HCT116 (cell line): ENCODE measurements around the gene NUMB. TPM values are rescaled to one million over a fixed set of nuclear protein-coding genes. Genes with fewer than 3 reads are reported as not detected.

Experiments
- ATAC-seq: fragments of 200-7000 bp; cut with Tn5 transposase; 2 replicates; pipeline ENCODE4 v1.9.1; 2020; ENCODE audit warnings: mild to moderate bottlenecking, moderate library complexity
- BruUV-seq: library from RNA; stranded (reverse); fragments of 400-500 nt; replicated peaks from 2 replicates; lab custom pipeline; 2021; lab: Mats Ljungman, UMichigan
- CTCF ChIA-PET: fragments of 300-600 bp; sonication (Branson Sonifier 250); formaldehyde crosslinking; loops from one replicate; lab custom pipeline; 2021; ENCODE audit warnings: antibody characterized with exemption; lab: Charles Lee
- POLR2A ChIA-PET: fragments of 300-600, 350-600 bp; sonication (Branson Sonifier 250); formaldehyde crosslinking; loops from one replicate; lab custom pipeline; 2021; ENCODE audit warnings: antibody characterized with exemption; lab: Charles Lee
- RAD21 ChIA-PET, 2 experiments: fragments of 300-600 bp; sonication (Branson Sonifier 250); formaldehyde crosslinking; loops; one replicate each; lab custom pipeline; 2023; ENCODE audit warnings: low total read pairs in 2 of 2; ENCODE audit not compliant: uncharacterized antibody in 2 of 2, unreplicated experiment in 2 of 2, low non-redundant PET in 1 of 2; lab: Charles Lee
- DNase-seq: peaks from one replicate; pipeline ENCODE4 v3.0.0-alpha.2; 2010; ENCODE audit warnings: low read depth, low spot score
- H2AFZ ChIP-seq: fragments of 200-600 bp; shearing (Covaris generic), sonication (generic); 2 replicates; pipeline ENCODE4 v1.6.1; 2017; ENCODE audit warnings: low read depth, mixed run types, mixed read lengths, antibody characterized with exemption, low read length; ENCODE audit not compliant: poor library complexity, severe bottlenecking
- H3K27ac ChIP-seq: 2 replicates; pipeline ENCODE4 v1.5.1; 2012; ENCODE audit warnings: low read depth, low read length
- H3K27me3 ChIP-seq: fragments of 200-600 bp; sonication (generic); 2 replicates; pipeline ENCODE4 v1.6.1; 2016; ENCODE audit warnings: mixed run types, low read length, mixed read lengths; ENCODE audit not compliant: insufficient read depth
- H3K36me3 ChIP-seq, 2 experiments: fragments of 200-500 bp in 1 of 2; fragments of 200-600 bp in 1 of 2; sonication (Bioruptor generic) in 1 of 2; sonication (generic) in 1 of 2; 2 replicates each; pipeline versions ENCODE4 v1.5.1 to v1.6.1; 2014 to 2016; ENCODE audit warnings: low read length in 2 of 2, inconsistent platforms in 1 of 2, mixed read lengths in 1 of 2, mixed run types in 1 of 2; ENCODE audit not compliant: insufficient read depth in 2 of 2, control insufficient read depth in 1 of 2
- H3K4me1 ChIP-seq, 2 experiments: fragments of 200-600 bp in 1 of 2; sonication (generic) in 1 of 2; 2 replicates each; pipeline versions ENCODE4 v1.5.1 to v1.6.1; 2012 to 2017; ENCODE audit warnings: low read length in 2 of 2, inconsistent platforms in 1 of 2, mild to moderate bottlenecking in 1 of 2, mixed read lengths in 1 of 2, mixed run types in 1 of 2, moderate library complexity in 1 of 2; ENCODE audit not compliant: insufficient read depth in 2 of 2, control insufficient read depth in 1 of 2
- H3K4me2 ChIP-seq: fragments of 200-600 bp; sonication (generic); 2 replicates; pipeline ENCODE4 v1.6.1; 2017; ENCODE audit warnings: mixed run types, low read length, mixed read lengths
- H3K4me3 ChIP-seq, 2 experiments: fragments of 200-600 bp in 1 of 2; sonication (generic) in 1 of 2; replicated peaks in 1 of 2; 2 replicates each; pipeline ENCODE4 v1.5.1; 2011 to 2016; ENCODE audit warnings: low read length in 2 of 2, control low read depth in 1 of 2, low read depth in 1 of 2, mild to moderate bottlenecking in 1 of 2, mixed read lengths in 1 of 2, mixed run types in 1 of 2
- H3K79me2 ChIP-seq: fragments of 200-600 bp; sonication (generic); 2 replicates; pipeline ENCODE4 v1.6.1; 2017; ENCODE audit warnings: mild to moderate bottlenecking, mixed run types, low read length, moderate library complexity, mixed read lengths; ENCODE audit not compliant: insufficient read depth
- H3K9ac ChIP-seq: fragments of 200-600 bp; sonication (generic); 2 replicates; pipeline ENCODE4 v1.6.1; 2016; ENCODE audit warnings: low read length, mixed read lengths
- H3K9me2 ChIP-seq: fragments of 200-600 bp; sonication (generic), shearing (Covaris generic); 2 replicates; pipeline ENCODE4 v1.6.1; 2017; ENCODE audit warnings: mixed run types, mild to moderate bottlenecking, moderate library complexity; ENCODE audit not compliant: insufficient read depth
- H3K9me3 ChIP-seq, 2 experiments: fragments of 200-500 bp in 1 of 2; fragments of 200-600 bp in 1 of 2; sonication (Bioruptor generic) in 1 of 2; sonication (generic) in 1 of 2; 2 replicates each; pipeline ENCODE4 v1.6.1; 2014 to 2017; ENCODE audit warnings: low read length in 2 of 2, mixed read lengths in 2 of 2, inconsistent platforms in 1 of 2, low read depth in 1 of 2, mild to moderate bottlenecking in 1 of 2, mixed run types in 1 of 2, moderate library complexity in 1 of 2; ENCODE audit not compliant: control insufficient read depth in 1 of 2, insufficient read depth in 1 of 2
- H4K20me1 ChIP-seq: fragments of 200-600 bp; sonication (generic), shearing (Covaris generic); 2 replicates; pipeline ENCODE4 v1.6.1; 2017; ENCODE audit warnings: mixed run types, mild to moderate bottlenecking, moderate library complexity; ENCODE audit not compliant: insufficient read depth
- ATF3 ChIP-seq: IDR thresholded peaks from 2 replicates; pipeline ENCODE4 v1.6.1; 2012
- CEBPB ChIP-seq: IDR thresholded peaks from 2 replicates; pipeline ENCODE4 v1.6.1; 2012; ENCODE audit warnings: low read depth
- CTCF ChIP-seq, 3 experiments: fragments of 200-600 bp in 1 of 3; sonication (generic) in 1 of 3; IDR thresholded peaks in 2 of 3; conservative IDR thresholded peaks in 1 of 3; 2 replicates each; pipeline ENCODE4 v1.5.1; 2012 to 2017; ENCODE audit warnings: low read depth in 2 of 3, low read length in 2 of 3, antibody characterized with exemption in 1 of 3, borderline replicate concordance in 1 of 3, control low read depth in 1 of 3, mild to moderate bottlenecking in 1 of 3, mixed read lengths in 1 of 3, mixed run types in 1 of 3, moderate library complexity in 1 of 3; ENCODE audit not compliant: insufficient read depth in 1 of 3
- ELF1 ChIP-seq: IDR thresholded peaks from 2 replicates; pipeline ENCODE4 v1.6.1; 2012; ENCODE audit warnings: low read depth, borderline replicate concordance
- EZH2 ChIP-seq: fragments of 200-600 bp; sonication (generic); IDR thresholded peaks from 2 replicates; pipeline ENCODE4 v1.6.1; 2017; ENCODE audit warnings: antibody characterized with exemption, mixed run types
- EZH2phosphoT487 ChIP-seq: fragments of 200-600 bp; IDR thresholded peaks from 2 replicates; pipeline ENCODE4 v1.6.1; 2018; ENCODE audit warnings: antibody characterized with exemption, borderline replicate concordance
- FOSL1 ChIP-seq: IDR thresholded peaks from 2 replicates; pipeline ENCODE4 v1.6.1; 2012; ENCODE audit warnings: low read depth
- JUND ChIP-seq: IDR thresholded peaks from 2 replicates; pipeline ENCODE4 v1.6.1; 2012
- POLR2A ChIP-seq: IDR thresholded peaks from 2 replicates; pipeline ENCODE4 v1.7.0; 2011; ENCODE audit warnings: borderline replicate concordance; ENCODE audit not compliant: insufficient read depth, insufficient read length; ENCODE audit errors: extremely low read depth
- REST ChIP-seq: IDR thresholded peaks from 2 replicates; pipeline ENCODE4 v1.6.1; 2012; ENCODE audit warnings: low read depth
- SIN3A ChIP-seq: IDR thresholded peaks from 2 replicates; pipeline ENCODE4 v1.6.1; 2012; ENCODE audit warnings: low read depth
- SP1 ChIP-seq: IDR thresholded peaks from 2 replicates; pipeline ENCODE4 v1.6.1; 2012; ENCODE audit warnings: low read depth
- SRF ChIP-seq: IDR thresholded peaks from 2 replicates; pipeline ENCODE4 v1.6.1; 2012; ENCODE audit warnings: low read depth
- TCF7L2 ChIP-seq: IDR thresholded peaks from 2 replicates; pipeline ENCODE4 v1.7.0; 2011; ENCODE audit warnings: borderline replicate concordance, inconsistent platforms; ENCODE audit not compliant: insufficient read depth, insufficient read length; ENCODE audit errors: extremely low read depth
- YY1 ChIP-seq: IDR thresholded peaks from 2 replicates; pipeline ENCODE4 v1.6.1; 2011; ENCODE audit warnings: low read length, low read depth, moderate library complexity, mild to moderate bottlenecking; ENCODE audit not compliant: insufficient replicate concordance; ENCODE audit errors: extremely low read depth
- ZFX ChIP-seq: fragments of 450-650 bp; IDR thresholded peaks from 2 replicates; pipeline ENCODE4 v1.6.1; 2017
- ZNF274 ChIP-seq: fragments of 200-500 bp; sonication (Bioruptor generic); IDR thresholded peaks from 2 replicates; pipeline ENCODE4 v1.6.1; 2014; ENCODE audit warnings: mild to moderate bottlenecking, low read depth, low read length, inconsistent platforms
- intact Hi-C: fragments of 100-400 bp; cut with micrococcal nuclease; formaldehyde crosslinking; loops from 2 replicates; pipeline ENCODE4 v1.10.0; 2022
- total RNA-seq: library from RNA; stranded (reverse); gene quantifications from one replicate; pipeline ENCODE4 v1.2.1, GENCODE V29; 2021; ENCODE audit not compliant: unreplicated experiment

NUMB gene
- total RNA-seq, 1 experiment from 2014 or later, result 43.0 TPM

- no peak for TF ChIP-seq ZNF274
These were observed 194.7 kb downstream of the NUMB start (continued) for GRCh38 chr14:73263606-73264005.

GRCh38 chr14:73262427-73263183 lies 195.7 kb downstream of the NUMB start:
- BruUV-seq, result no TSS peak
- no peak for ATAC-seq
- CTCF ChIA-PET, result no interaction called here
- TF ChIP-seq JUND (no peak), ATF3 (no peak), TCF7L2 (no peak), FOSL1 (no peak), REST (no peak), ZFX (no peak), EZH2phosphoT487 (no peak), ZNF274 (no peak), CEBPB (no peak), EZH2 (no peak), SP1 (no peak), CTCF (IDR thresholded peaks at IDR 0.05 in 2 of 3, conservative IDR thresholded peaks at IDR 0.05 in 1 of 3; ENCODE audit: borderline replicate concordance in 1 of 3, insufficient read depth in 1 of 3, low read depth in 2 of 3, low read length in 2 of 3) (no peak), POLR2A (no peak), ELF1 (no peak), YY1 (no peak), SIN3A (no peak), SRF (no peak)

More at GRCh38 chr14:73262427-73263183, 195.7 kb downstream of the NUMB start:
- intact Hi-C loops, result no loop called here
- H3K9me2 ChIP-seq, result no peaks in the 10 kb centered on the region
- H4K20me1 ChIP-seq, result no peaks in the 10 kb centered on the region
- no peak for DNase-seq
- no peak overlapping the region for H3K9ac ChIP-seq
- H2AFZ ChIP-seq, result no peak overlapping the region
- H3K79me2 ChIP-seq, result no peaks in the 10 kb centered on the region
- RAD21 ChIA-PET, result no interaction called here
- no peak overlapping the region for H3K27ac ChIP-seq
- H3K27me3 ChIP-seq, result no peaks in the 10 kb centered on the region
- H3K36me3 ChIP-seq, result no peaks in the 10 kb centered on the region
- POLR2A ChIA-PET, result interaction anchor here (0.6 kb wide), 1 partner anchor 196 kb away, joined by 4 read pairs; no protein-coding TSS in a partner anchor
- no peaks in the 10 kb centered on the region for H3K4me1 ChIP-seq
- H3K4me2 ChIP-seq, result no peak overlapping the region
- no peaks in the 10 kb centered on the region for H3K9me3 ChIP-seq
- no peak overlapping the region for H3K4me3 ChIP-seq
